CD4-positive, CD25-positive, alpha-beta regulatory T cell (primary cell): ENCODE data around the gene INCA1. TPM values are rescaled to one million over a fixed set of nuclear protein-coding genes. Genes with fewer than 3 reads are reported as not detected.
A peak's percentile ranks its signal among the peaks of the same experiment; 100 is the strongest.

ENCODE experiments used
- ATAC-seq, 2 donors: fragments of 150-1000 bp; cut with Tn5 transposase; one replicate each; pipeline ENCODE4 v1.10.0; 2021; ENCODE audit warnings: low read depth in 2 of 2, moderate number of reproducible peaks in 2 of 2, moderate library complexity in 1 of 2
- DNase-seq, 3 donors: peaks; one replicate each; pipeline versions ENCODE4 v3.0.0 to v3.0.0-alpha.2; 2012 to 2022; ENCODE audit warnings: mixed read lengths in 1 of 3
- H3K27ac ChIP-seq: one replicate; pipeline ENCODE4 v1.7.0; 2013; ENCODE audit warnings: mild to moderate bottlenecking, low read length; ENCODE audit not compliant: insufficient read depth, poor library complexity, severe bottlenecking
- H3K27me3 ChIP-seq: one replicate; pipeline ENCODE4 v1.7.0; 2013; ENCODE audit warnings: low read length; ENCODE audit not compliant: control insufficient read depth, insufficient read depth
- H3K36me3 ChIP-seq: one replicate; pipeline ENCODE4 v1.7.0; 2013; ENCODE audit warnings: mild to moderate bottlenecking, low read length, moderate library complexity; ENCODE audit not compliant: control insufficient read depth, insufficient read depth
- H3K4me1 ChIP-seq: 2 replicates; pipeline ENCODE4 v1.7.0; 2013; ENCODE audit warnings: mild to moderate bottlenecking, low read length; ENCODE audit not compliant: insufficient read depth, control insufficient read depth, poor library complexity, severe bottlenecking
- H3K4me3 ChIP-seq: one replicate; pipeline ENCODE4 v1.7.0; 2013; ENCODE audit warnings: low read depth, mild to moderate bottlenecking, low read length, moderate library complexity
- H3K9me3 ChIP-seq, 2 experiments: 1 replicate in 1 of 2; 2 replicates in 1 of 2; pipeline ENCODE4 v1.7.0; 2013; ENCODE audit warnings: low read length in 2 of 2, mild to moderate bottlenecking in 1 of 2, moderate library complexity in 1 of 2; ENCODE audit not compliant: control insufficient read depth in 2 of 2
- H3K27ac Mint-ChIP-seq, 3 donors: one replicate each; pipeline ENCODE4 v1.8.0; 2020 to 2022; ENCODE audit warnings: mild to moderate bottlenecking in 3 of 3, mixed read lengths in 3 of 3, moderate library complexity in 2 of 3
- H3K27me3 Mint-ChIP-seq: one replicate; pipeline ENCODE4 v1.8.0; 2022; ENCODE audit warnings: mild to moderate bottlenecking, mixed read lengths
- H3K36me3 Mint-ChIP-seq: one replicate; pipeline ENCODE4 v1.8.0; 2020; ENCODE audit warnings: mixed read lengths
- H3K4me1 Mint-ChIP-seq, 4 donors: one replicate each; pipeline ENCODE4 v1.8.0; 2020 to 2022; ENCODE audit warnings: mixed read lengths in 4 of 4, mild to moderate bottlenecking in 1 of 4
- H3K4me3 Mint-ChIP-seq, 4 donors: one replicate each; pipeline ENCODE4 v1.8.0; 2020 to 2022; ENCODE audit warnings: mild to moderate bottlenecking in 4 of 4, mixed read lengths in 4 of 4, moderate library complexity in 3 of 4
- H3K9me3 Mint-ChIP-seq, 7 donors: one replicate each; pipeline ENCODE4 v1.8.0; 2020 to 2022; ENCODE audit warnings: mixed read lengths in 7 of 7, mild to moderate bottlenecking in 3 of 7, moderate library complexity in 2 of 7
- polyA plus RNA-seq, 4 donors: library from polyadenylated mRNA; unstranded; fragments of 300-500 nt; fragmentation: Illumina TruSeq; gene quantifications; one replicate each; pipeline ENCODE4 v1.2.3, GENCODE V29; 2021
- total RNA-seq: library from RNA; stranded (reverse); gene quantifications from one replicate; pipeline ENCODE4 v1.2.3, GENCODE V29; 2022

INCA1 gene
- total and polyA plus RNA-seq, 5 donors from 2014 or later, result 0.99 TPM; not detected in 4

DNA sequence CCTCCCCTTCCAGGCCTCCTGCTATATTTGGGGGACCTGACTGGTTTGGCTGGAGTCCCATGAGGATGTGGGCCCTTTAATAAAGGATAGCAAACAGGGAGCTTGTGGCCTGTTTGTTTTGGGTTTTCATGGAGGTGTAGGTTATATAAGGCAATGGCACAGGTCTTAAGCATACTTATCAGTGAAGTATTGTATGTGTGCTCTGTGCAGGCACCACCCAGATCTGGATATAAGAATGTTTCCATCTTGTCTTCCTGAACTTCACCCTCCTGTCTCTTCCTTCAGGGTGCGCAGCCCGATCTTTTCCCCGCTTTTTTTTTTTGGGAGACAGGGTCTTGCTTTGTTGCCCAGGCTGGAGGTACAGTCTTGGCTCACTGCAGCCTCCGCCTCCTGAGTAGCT, 27.3 kb upstream of the INCA1 start:
- Mint-ChIP-seq H3K27ac (no peak overlapping the region), H3K4me1 (peaks cover 2 to 6% (median 4%) of the 10 kb centered on the region in 4 donors), H3K36me3 (peaks cover 18% of the 10 kb centered on the region), H3K27me3 (no peaks in the 10 kb centered on the region), H3K4me3 (no peak overlapping the region), H3K9me3 (no peaks in the 10 kb centered on the region)
- no peak overlapping the region for H3K4me3 ChIP-seq
- H3K4me1 ChIP-seq, result no peaks in the 10 kb centered on the region
- peaks cover 25% of the 10 kb centered on the region for H3K36me3 ChIP-seq
- H3K27me3 ChIP-seq, result no peaks in the 10 kb centered on the region
- DNase-seq, result no peak
- no peak for ATAC-seq
- no peak overlapping the region for H3K27ac ChIP-seq
- no peaks in the 10 kb centered on the region for H3K9me3 ChIP-seq

DNA sequence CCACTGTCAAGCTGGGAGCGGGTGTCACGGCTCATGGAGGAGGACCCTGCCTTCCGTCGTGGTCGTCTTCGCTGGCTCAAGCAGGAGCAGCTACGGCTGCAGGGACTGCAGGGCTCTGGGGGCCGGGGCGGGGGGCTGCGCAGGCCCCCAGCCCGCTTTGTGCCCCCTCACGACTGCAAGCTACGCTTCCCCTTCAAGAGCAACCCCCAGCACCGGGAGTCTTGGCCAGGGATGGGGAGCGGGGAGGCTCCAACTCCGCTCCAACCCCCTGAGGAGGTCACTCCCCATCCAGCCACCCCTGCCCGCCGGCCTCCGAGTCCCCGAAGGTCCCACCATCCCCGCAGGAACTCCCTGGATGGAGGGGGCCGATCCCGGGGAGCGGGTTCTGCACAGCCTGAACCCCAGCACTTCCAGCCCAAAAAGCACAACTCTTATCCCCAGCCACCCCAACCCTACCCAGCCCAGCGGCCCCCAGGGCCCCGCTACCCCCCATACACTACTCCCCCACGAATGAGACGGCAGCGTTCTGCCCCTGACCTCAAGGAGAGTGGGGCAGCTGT, 26.3 kb upstream of the INCA1 start:
- peaks cover 25% of the 10 kb centered on the region for H3K36me3 ChIP-seq
- no peak overlapping the region for H3K27ac ChIP-seq
- no peaks in the 10 kb centered on the region for H3K4me1 ChIP-seq
- H3K4me3 ChIP-seq, result no peak overlapping the region
- Mint-ChIP-seq H3K36me3 (peaks cover 26% of the 10 kb centered on the region), H3K27me3 (no peaks in the 10 kb centered on the region), H3K4me1 (peaks cover 5 to 9% (median 7%) of the 10 kb centered on the region in 4 donors), H3K27ac (no peak overlapping the region), H3K9me3 (no peaks in the 10 kb centered on the region), H3K4me3 (no peak overlapping the region)
- H3K9me3 ChIP-seq, result no peaks in the 10 kb centered on the region
- DNase-seq (no peak), ATAC-seq (no peak)
- H3K27me3 ChIP-seq, result no peaks in the 10 kb centered on the region

DNA sequence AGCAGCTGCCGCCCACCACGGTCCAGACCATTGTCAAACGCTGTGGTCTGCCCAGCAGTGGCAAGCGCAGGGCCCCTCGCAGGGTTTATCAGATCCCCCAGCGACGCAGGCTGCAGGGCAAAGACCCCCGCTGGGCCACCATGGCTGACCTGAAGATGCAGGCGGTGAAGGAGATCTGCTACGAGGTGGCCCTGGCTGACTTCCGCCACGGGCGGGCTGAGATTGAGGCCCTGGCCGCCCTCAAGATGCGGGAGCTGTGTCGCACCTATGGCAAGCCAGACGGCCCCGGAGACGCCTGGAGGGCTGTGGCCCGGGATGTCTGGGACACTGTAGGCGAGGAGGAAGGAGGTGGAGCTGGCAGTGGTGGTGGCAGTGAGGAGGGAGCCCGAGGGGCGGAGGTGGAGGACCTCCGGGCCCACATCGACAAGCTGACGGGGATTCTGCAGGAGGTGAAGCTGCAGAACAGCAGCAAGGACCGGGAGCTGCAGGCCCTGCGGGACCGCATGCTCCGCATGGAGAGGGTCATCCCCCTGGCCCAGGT, 24.9 kb upstream of the INCA1 start:
- H3K27ac ChIP-seq, result no peak overlapping the region
- no peak overlapping the region for H3K4me3 ChIP-seq
- H3K4me1 Mint-ChIP-seq, result peaks cover 0 to 10% (median 7%) of the 10 kb centered on the region in 4 donors
- H3K36me3 Mint-ChIP-seq, result peaks cover 27% of the 10 kb centered on the region
- H3K27ac Mint-ChIP-seq, result peak overlapping the region in 1 of 3 donors; percentile 73
- H3K27me3 ChIP-seq, result no peaks in the 10 kb centered on the region
- H3K4me3 Mint-ChIP-seq, result no peak overlapping the region
- H3K4me1 ChIP-seq, result no peaks in the 10 kb centered on the region
- no peaks in the 10 kb centered on the region for H3K9me3 ChIP-seq
- ATAC-seq, result no peak
- H3K36me3 ChIP-seq, result peaks cover 25% of the 10 kb centered on the region
- H3K27me3 Mint-ChIP-seq, result no peaks in the 10 kb centered on the region
- H3K9me3 Mint-ChIP-seq, result no peaks in the 10 kb centered on the region
- DNase-seq, result no peak

DNA sequence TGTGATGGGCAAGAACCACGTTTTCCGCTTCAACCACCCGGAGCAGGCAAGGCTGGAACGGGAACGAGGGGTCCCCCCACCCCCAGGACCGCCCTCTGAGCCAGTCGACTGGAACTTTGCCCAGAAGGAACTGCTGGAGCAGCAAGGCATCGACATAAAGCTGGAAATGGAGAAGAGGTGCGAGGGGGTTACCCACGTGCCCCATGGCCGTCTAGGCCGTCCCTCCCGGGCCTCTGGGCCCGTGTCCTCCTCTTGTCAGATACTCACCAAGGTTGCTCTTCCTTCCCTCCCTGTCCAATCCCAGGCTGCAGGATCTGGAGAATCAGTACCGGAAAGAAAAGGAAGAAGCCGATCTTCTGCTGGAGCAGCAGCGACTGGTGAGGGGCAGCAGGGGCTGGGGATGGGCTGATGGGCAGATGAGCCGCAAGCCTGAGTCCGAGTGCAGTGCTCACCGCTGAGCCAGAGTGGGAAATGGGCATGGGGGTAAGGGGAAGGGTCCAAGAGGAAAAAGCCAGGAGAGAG, 23.2 kb upstream of the INCA1 start:
- Histone ChIP-seq H3K4me3 (no peak overlapping the region), H3K36me3 (peaks cover 25% of the 10 kb centered on the region), H3K27ac (no peak overlapping the region), H3K4me1 (no peaks in the 10 kb centered on the region), H3K27me3 (no peaks in the 10 kb centered on the region), H3K9me3 (no peaks in the 10 kb centered on the region)
- H3K4me3 Mint-ChIP-seq, result no peak overlapping the region
- ATAC-seq, result no peak
- peaks cover 30% of the 10 kb centered on the region for H3K36me3 Mint-ChIP-seq
- DNase-seq, result no peak
- peak overlapping the region in 1 of 3 donors; percentile 13 for H3K27ac Mint-ChIP-seq
- H3K27me3 Mint-ChIP-seq, result no peaks in the 10 kb centered on the region
- peaks cover 0 to 10% (median 8%) of the 10 kb centered on the region in 4 donors for H3K4me1 Mint-ChIP-seq
- H3K9me3 Mint-ChIP-seq, result no peaks in the 10 kb centered on the region

DNA sequence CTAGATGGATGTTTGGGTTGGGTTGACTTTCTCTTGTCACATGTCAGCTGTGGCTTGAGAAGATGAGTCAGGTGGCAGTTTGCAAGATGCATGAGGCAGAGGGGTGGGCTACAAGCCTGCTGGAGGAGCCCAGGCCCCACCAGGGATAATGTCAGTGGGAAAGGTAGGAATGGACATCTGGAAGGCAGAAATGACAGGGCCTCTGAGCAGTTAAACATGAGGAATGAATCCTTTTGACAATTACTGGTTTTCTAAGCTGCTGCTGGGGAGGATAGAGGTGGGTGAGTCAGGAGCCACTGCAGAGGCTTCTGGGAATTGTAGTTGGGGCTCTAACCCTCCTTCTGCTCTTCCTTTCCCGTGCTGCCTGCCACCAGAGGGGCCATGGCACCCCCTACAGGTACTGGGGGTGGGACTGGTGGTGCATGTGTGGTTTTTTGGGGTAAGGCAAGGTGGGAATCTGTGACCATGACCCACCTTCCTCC, 22.2 kb upstream of the INCA1 start:
- H3K4me3 ChIP-seq, result no peak overlapping the region
- H3K9me3 ChIP-seq, result no peaks in the 10 kb centered on the region
- no peaks in the 10 kb centered on the region for H3K27me3 ChIP-seq
- peaks cover 32% of the 10 kb centered on the region for H3K36me3 ChIP-seq
- DNase-seq, result peak in 2 of 3 donors; percentile 34 to 56
- H3K4me1 ChIP-seq, result no peaks in the 10 kb centered on the region
- peak; percentile 87 to 88 for ATAC-seq
- H3K4me3 Mint-ChIP-seq, result peak overlapping the region in 1 of 4 donors; percentile 32
- H3K9me3 Mint-ChIP-seq, result no peaks in the 10 kb centered on the region
- H3K36me3 Mint-ChIP-seq, result peaks cover 31% of the 10 kb centered on the region
- no peak overlapping the region for H3K27ac ChIP-seq
- no peaks in the 10 kb centered on the region for H3K27me3 Mint-ChIP-seq
- peak overlapping the region in 2 of 3 donors; percentile 13 to 91 for H3K27ac Mint-ChIP-seq
- H3K4me1 Mint-ChIP-seq, result peaks cover 0 to 10% (median 7%) of the 10 kb centered on the region in 4 donors

DNA sequence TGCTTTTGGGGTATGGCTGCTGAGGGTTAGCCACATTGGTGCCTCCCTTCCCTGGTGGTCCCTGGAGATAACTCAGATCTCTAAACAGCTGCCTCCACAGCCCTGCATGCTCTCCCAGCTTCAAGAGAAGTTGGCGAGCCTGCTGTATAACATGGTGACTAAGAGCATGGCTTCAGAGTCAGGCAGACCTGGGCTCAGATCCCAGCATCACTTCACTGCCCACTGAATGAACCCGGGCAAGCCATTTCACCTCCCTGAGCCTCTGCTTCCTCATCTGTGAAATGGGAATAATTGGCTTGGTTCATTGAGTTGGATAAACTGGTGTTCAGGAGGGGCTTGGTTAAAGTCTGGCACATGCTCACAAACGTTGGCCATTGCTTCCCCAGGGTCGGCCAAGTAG, 17.0 kb upstream of the INCA1 start:
- ATAC-seq, result no peak
- H3K27me3 Mint-ChIP-seq, result no peaks in the 10 kb centered on the region
- no peak overlapping the region for H3K27ac Mint-ChIP-seq
- no peaks in the 10 kb centered on the region for H3K9me3 Mint-ChIP-seq
- peaks cover 0 to 9% (median 2%) of the 10 kb centered on the region in 4 donors for H3K4me1 Mint-ChIP-seq
- Histone ChIP-seq H3K36me3 (peaks cover 15% of the 10 kb centered on the region), H3K9me3 (no peaks in the 10 kb centered on the region), H3K27ac (no peak overlapping the region), H3K27me3 (no peaks in the 10 kb centered on the region), H3K4me1 (no peaks in the 10 kb centered on the region), H3K4me3 (no peak overlapping the region)
- H3K4me3 Mint-ChIP-seq, result no peak overlapping the region
- H3K36me3 Mint-ChIP-seq, result peaks cover 26% of the 10 kb centered on the region
- DNase-seq, result no peak

DNA sequence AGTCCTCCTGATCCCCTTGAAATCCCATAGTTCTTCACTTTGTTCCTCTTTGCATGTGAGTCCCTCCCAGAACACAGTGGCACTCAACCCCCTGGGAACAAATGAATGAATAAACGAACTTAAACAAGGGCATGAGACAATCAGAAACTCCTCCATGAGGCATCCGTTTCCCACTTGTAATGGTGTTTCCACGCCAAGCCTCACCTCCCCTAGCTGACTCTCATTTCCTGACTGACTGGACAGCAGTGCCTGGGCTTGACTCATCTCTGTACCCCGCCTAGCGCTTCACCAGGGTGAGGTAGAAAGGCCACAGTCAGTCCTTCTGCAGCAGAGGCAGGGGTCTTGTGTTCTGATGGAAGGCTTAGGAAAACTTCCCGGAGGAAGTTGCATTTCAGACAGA, 14.6 kb upstream of the INCA1 start:
- H3K4me1 Mint-ChIP-seq, result peaks cover 0 to 5% (median under 1%) of the 10 kb centered on the region in 4 donors
- Histone ChIP-seq H3K4me3 (no peak overlapping the region), H3K4me1 (no peaks in the 10 kb centered on the region), H3K36me3 (peaks cover 34% of the 10 kb centered on the region), H3K9me3 (no peaks in the 10 kb centered on the region), H3K27me3 (no peaks in the 10 kb centered on the region), H3K27ac (no peak overlapping the region)
- ATAC-seq (no peak), DNase-seq (peak in 1 of 3 donors; percentile 26)
- no peak overlapping the region for H3K27ac Mint-ChIP-seq
- peaks cover 30% of the 10 kb centered on the region for H3K36me3 Mint-ChIP-seq
- H3K27me3 Mint-ChIP-seq, result no peaks in the 10 kb centered on the region
- no peak overlapping the region for H3K4me3 Mint-ChIP-seq
- H3K9me3 Mint-ChIP-seq, result no peaks in the 10 kb centered on the region
